Heart left ventricle (tissue), 13 donors: ENCODE results near the gene DNAH12.

ENCODE experiments used
- POLR2A ChIP-seq, 2 donors: fragments of 450-650 bp; IDR thresholded peaks; one replicate each; pipeline ENCODE4 v1.6.1; 2017; ENCODE audit warnings: antibody characterized with exemption in 2 of 2, mild to moderate bottlenecking in 2 of 2, moderate library complexity in 2 of 2
- TF ChIP-seq, protein P1 (sequence below), 12 donors: fragments of 200-600 bp; sonication (generic) in 4 of 12; IDR thresholded peaks; one replicate each; pipeline versions ENCODE4 v1.5.0 to v1.8.0; 2018 to 2022; ENCODE audit warnings: antibody characterized with exemption in 12 of 12, mild to moderate bottlenecking in 5 of 12
- donor health status: ischemic (EF 13 %, LVEDD 7.1; RV severe dilation, severe dysfunction).
- donor health status: DM: no; HTN: yes; CAD: no.
- donor health status: DM: no; HTN: no; CAD: no.
- donor health status: ischemic (EF 25% LVEDD 6.9; RV normal size, moderate dysfunction).
- donor health status: ischemic (EF 25% LVEDD 5.7; RV mildly dilated, moderate dysfunction).
- donor health status: ischemic (EF 35%, LVEDD 5.7; RV mildly dilated, moderate dysfunction).
- donor health status: nonischemic (EF 11% LVEDD 7.7; RV severe dilation, severe dysfunction).
- donor health status: DM: yes; HTN: yes; CAD: no.
- donor health status: PGD.
- donor health status: ischemic (EF 29% LVEDD 5.4; RV normal size, mild dysfunction).
- donor health status: nonischemic (EF 23%, LVEDD 6.1; RV moderate dilation, normal function).

DNA sequence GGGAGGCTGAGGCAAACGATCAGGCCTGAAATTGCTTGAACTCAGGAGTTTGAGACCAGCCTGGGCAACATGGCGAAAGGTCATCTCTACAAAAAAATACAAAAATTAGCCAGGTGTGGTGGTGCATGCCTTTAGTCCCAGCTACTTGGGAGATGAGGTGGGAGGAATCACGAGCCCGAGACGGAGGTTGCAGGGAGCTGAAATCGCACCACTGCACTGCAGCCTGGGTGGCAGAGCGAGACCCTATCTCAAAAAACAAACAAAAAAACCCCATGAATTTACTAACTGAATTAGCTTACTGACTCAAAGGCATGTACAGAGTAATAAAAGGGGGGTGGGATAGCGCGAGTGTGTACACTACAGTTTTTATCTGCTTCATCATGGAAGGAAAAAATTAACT is 33.7 kb upstream of the DNAH12 start:
- TF ChIP-seq, protein P1, sequence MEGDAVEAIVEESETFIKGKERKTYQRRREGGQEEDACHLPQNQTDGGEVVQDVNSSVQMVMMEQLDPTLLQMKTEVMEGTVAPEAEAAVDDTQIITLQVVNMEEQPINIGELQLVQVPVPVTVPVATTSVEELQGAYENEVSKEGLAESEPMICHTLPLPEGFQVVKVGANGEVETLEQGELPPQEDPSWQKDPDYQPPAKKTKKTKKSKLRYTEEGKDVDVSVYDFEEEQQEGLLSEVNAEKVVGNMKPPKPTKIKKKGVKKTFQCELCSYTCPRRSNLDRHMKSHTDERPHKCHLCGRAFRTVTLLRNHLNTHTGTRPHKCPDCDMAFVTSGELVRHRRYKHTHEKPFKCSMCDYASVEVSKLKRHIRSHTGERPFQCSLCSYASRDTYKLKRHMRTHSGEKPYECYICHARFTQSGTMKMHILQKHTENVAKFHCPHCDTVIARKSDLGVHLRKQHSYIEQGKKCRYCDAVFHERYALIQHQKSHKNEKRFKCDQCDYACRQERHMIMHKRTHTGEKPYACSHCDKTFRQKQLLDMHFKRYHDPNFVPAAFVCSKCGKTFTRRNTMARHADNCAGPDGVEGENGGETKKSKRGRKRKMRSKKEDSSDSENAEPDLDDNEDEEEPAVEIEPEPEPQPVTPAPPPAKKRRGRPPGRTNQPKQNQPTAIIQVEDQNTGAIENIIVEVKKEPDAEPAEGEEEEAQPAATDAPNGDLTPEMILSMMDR (IDR thresholded peaks at IDR 0.05) = no peak
- no peak for TF ChIP-seq POLR2A (IDR thresholded peaks at IDR 0.05)
